Muscle layer of duodenum (tissue), 2 donors: ENCODE results near the gene DOCK1.

ENCODE experiments used
- H3K27ac ChIP-seq: one replicate; pipeline ENCODE4 v1.7.0; 2013; ENCODE audit warnings: mild to moderate bottlenecking, low read length
- H3K27me3 ChIP-seq: one replicate; pipeline ENCODE4 v1.7.0; 2013; ENCODE audit warnings: low read depth, mild to moderate bottlenecking, control low read depth, low read length
- H3K36me3 ChIP-seq, 2 donors: one replicate each; pipeline ENCODE4 v1.7.0; 2013; ENCODE audit warnings: low read length in 2 of 2, control low read depth in 1 of 2, mild to moderate bottlenecking in 1 of 2; ENCODE audit not compliant: insufficient read depth in 2 of 2, control insufficient read depth in 1 of 2
- H3K4me1 ChIP-seq, 2 donors: one replicate each; pipeline ENCODE4 v1.7.0; 2013; ENCODE audit warnings: low read length in 2 of 2, mild to moderate bottlenecking in 2 of 2, control low read depth in 1 of 2, moderate library complexity in 1 of 2; ENCODE audit not compliant: insufficient read depth in 2 of 2, control insufficient read depth in 1 of 2
- H3K4me3 ChIP-seq, 2 donors: one replicate each; pipeline ENCODE4 v1.7.0; 2013; ENCODE audit warnings: low read length in 2 of 2, low read depth in 1 of 2, mild to moderate bottlenecking in 1 of 2
- H3K9me3 ChIP-seq, 2 donors: one replicate each; pipeline ENCODE4 v1.7.0; 2013; ENCODE audit warnings: low read length in 2 of 2, control low read depth in 1 of 2, mild to moderate bottlenecking in 1 of 2; ENCODE audit not compliant: control insufficient read depth in 1 of 2
- donor health status: healthy.

DOCK1 gene

DNA sequence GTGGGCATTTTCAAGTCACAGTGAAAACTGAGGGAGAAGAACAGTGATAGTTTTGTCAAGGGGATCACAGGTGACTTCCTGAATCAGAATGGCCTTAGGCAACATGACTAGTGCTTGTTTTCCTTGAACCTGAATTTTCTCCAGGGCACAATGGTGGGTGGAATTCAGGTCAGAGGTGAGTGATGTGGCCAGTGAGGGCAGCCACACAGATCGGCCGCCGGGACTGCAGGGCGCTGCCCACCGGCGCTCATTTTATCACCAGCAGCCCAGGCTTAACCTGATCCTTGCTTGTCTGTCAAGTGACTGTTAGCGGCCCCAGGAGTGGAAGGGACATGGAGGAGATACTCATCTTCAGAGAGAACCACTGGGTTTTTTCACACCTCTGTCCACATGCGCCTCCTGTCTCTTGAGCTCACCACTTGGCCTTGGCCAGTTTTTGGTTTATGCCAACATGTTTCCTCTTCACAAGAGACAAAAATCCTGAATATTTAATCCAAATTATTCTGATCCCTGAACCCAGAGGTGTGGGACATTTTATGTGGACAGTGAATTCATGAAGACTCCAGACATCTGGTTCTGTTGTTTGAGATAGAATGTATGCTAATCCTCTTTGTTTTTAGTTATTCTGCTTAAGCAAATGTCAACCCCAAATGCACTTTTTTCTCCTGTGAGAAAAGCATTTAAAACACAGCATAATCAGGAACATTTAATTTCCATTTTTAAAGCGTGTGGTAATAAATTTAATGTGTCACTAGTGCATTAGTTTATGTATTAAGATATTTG, 108.7 kb downstream of the DOCK1 start:
- Histone ChIP-seq H3K9me3 (no peaks in the 10 kb centered on the region), H3K4me1 (peaks cover 11 to 18% of the 10 kb centered on the region in 2 donors), H3K27ac (peak overlapping the region; percentile 86), H3K27me3 (no peaks in the 10 kb centered on the region), H3K36me3 (peaks cover 4 to 22% of the 10 kb centered on the region in 2 donors), H3K4me3 (no peak overlapping the region)

DNA sequence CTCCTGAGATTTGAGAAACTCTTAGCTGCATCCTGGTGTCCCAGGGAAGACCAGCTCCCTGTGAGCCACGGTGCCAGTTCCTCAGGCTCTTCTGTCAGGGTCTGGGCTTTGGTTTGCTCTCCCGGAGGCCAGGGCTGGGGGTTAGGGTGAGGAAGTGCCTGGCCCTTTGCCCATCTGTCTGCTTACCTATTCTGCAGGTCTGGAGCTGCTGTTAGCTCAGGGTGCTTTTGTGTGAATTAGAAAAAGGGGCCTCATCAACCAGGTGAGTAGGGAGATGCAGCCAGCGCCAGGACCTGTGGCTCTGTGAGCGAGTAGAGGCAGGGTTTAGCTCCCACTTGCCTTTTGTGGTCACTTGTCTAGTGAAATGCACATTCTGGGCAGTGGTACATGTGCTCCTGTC, 109.4 kb downstream of the DOCK1 start:
- Histone ChIP-seq H3K27ac (no peak overlapping the region), H3K36me3 (peaks cover 4 to 16% of the 10 kb centered on the region in 2 donors)

DNA sequence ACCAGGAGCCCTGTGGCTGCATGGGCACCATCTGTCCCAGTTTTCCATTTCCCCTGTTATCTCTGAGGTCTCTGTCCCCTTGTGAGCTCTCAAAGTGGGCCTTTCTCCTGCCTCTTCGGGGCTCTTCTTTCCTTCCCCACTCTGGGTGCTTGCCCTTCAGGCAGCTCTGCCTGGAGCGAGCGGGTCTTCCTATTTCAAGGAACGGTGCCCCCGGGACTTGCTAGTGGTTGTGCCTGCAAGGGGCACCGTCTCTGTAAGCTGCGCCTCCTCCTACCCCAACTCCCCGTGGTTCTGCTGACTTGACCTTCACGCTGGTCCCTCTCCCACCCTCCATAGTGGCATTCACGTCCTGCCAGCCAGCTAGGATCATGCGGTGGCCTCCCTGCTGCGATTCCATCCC, 110.1 kb downstream of the DOCK1 start:
- Histone ChIP-seq H3K27ac (no peak overlapping the region), H3K36me3 (peaks cover 4 to 14% of the 10 kb centered on the region in 2 donors), H3K9me3 (no peaks in the 10 kb centered on the region), H3K4me3 (no peak overlapping the region), H3K27me3 (no peaks in the 10 kb centered on the region), H3K4me1 (peaks cover 11 to 18% of the 10 kb centered on the region in 2 donors)

More for the DNA sequence above, 109.4 kb downstream of the DOCK1 start:
- Histone ChIP-seq H3K9me3 (no peaks in the 10 kb centered on the region), H3K4me1 (peaks cover 11 to 18% of the 10 kb centered on the region in 2 donors), H3K4me3 (no peak overlapping the region), H3K27me3 (no peaks in the 10 kb centered on the region)

- no peak overlapping the region for H3K4me3 ChIP-seq
- peaks cover 4 to 13% of the 10 kb centered on the region in 2 donors for H3K36me3 ChIP-seq
Measured at GRCh38 chr10:127016331-127016730, 111.1 kb downstream of the DOCK1 start.

GRCh38 chr10:127017541-127018297, 112.5 kb downstream of the DOCK1 start:
- H3K4me3 ChIP-seq = no peak overlapping the region
- peaks cover 4 to 10% of the 10 kb centered on the region in 2 donors for H3K36me3 ChIP-seq
- no peaks in the 10 kb centered on the region for H3K27me3 ChIP-seq
- H3K4me1 ChIP-seq = peaks cover 5 to 10% of the 10 kb centered on the region in 2 donors
- H3K27ac ChIP-seq = no peak overlapping the region
- no peaks in the 10 kb centered on the region for H3K9me3 ChIP-seq

More at GRCh38 chr10:127016331-127016730, 111.1 kb downstream of the DOCK1 start:
- peaks cover 11 to 18% of the 10 kb centered on the region in 2 donors for H3K4me1 ChIP-seq
- no peaks in the 10 kb centered on the region for H3K27me3 ChIP-seq
- no peak overlapping the region for H3K27ac ChIP-seq
- no peaks in the 10 kb centered on the region for H3K9me3 ChIP-seq

DNA sequence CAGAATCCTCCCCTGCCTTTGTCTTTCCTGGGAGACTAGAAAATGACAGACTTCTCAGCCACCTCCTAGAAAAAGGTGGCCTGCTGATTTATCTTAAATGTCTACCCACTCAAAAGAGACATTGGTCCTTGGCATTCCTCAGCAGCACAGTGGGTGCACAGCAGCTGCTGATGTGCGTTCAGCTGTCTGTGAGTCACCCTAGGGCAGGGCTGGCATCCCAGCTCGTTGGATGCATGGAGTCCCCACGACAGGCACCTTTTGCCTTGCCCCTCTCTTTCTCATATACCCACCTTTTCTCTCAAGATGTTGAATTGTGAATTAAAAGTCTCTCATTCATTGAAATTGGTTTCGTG, 113.0 kb downstream of the DOCK1 start:
- Histone ChIP-seq H3K36me3 (peaks cover 0 to 10% of the 10 kb centered on the region in 2 donors), H3K27me3 (no peaks in the 10 kb centered on the region)

GRCh38 chr10:127018766-127019165, 113.5 kb downstream of the DOCK1 start:
- Histone ChIP-seq H3K27ac (no peak overlapping the region), H3K27me3 (no peaks in the 10 kb centered on the region), H3K4me3 (no peak overlapping the region), H3K4me1 (no peaks in the 10 kb centered on the region), H3K9me3 (no peaks in the 10 kb centered on the region), H3K36me3 (peaks cover 0 to 10% of the 10 kb centered on the region in 2 donors)

More for the DNA sequence above, 113.0 kb downstream of the DOCK1 start:
- Histone ChIP-seq H3K4me3 (no peak overlapping the region), H3K4me1 (peaks cover 0 to 5% of the 10 kb centered on the region in 2 donors), H3K9me3 (no peaks in the 10 kb centered on the region), H3K27ac (no peak overlapping the region)

- no peaks in the 10 kb centered on the region for H3K9me3 ChIP-seq
- no peak overlapping the region for H3K27ac ChIP-seq
- H3K36me3 ChIP-seq = peaks cover 0 to 6% of the 10 kb centered on the region in 2 donors
Measured at GRCh38 chr10:127020260-127020659, 115.0 kb downstream of the DOCK1 start.

DNA sequence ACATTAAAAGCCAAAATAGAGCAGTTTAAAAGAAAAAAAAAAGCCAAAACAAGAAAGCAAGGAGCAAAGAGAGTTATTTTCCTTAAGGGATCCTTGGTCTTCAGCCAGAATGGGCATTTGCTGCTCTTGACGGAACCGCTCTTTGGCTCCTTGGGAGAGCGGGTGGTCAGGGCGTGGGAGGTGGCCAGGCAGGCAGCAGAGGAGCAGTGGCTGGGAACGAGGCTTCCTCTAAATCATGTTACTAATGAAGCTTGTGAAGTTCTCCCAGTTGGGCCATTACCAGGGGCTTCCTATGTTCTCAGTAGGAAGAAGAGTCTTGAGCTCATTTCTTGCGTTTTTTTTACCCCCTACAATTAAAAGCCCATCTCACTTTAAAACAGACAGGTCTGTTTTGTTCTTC, 116.6 kb downstream of the DOCK1 start:
- H3K27me3 ChIP-seq = no peaks in the 10 kb centered on the region
- no peak overlapping the region for H3K4me3 ChIP-seq
- H3K27ac ChIP-seq = no peak overlapping the region
- H3K4me1 ChIP-seq = peaks cover 0 to 8% of the 10 kb centered on the region in 2 donors
- H3K36me3 ChIP-seq = peaks cover 6 to 13% of the 10 kb centered on the region in 2 donors
- H3K9me3 ChIP-seq = no peaks in the 10 kb centered on the region

More at GRCh38 chr10:127020260-127020659, 115.0 kb downstream of the DOCK1 start:
- Histone ChIP-seq H3K4me3 (no peak overlapping the region), H3K4me1 (peaks cover 0 to 8% of the 10 kb centered on the region in 2 donors), H3K27me3 (no peaks in the 10 kb centered on the region)

- Histone ChIP-seq H3K4me3 (no peak overlapping the region), H3K27me3 (no peaks in the 10 kb centered on the region), H3K27ac (peak overlapping the region; percentile 32), H3K4me1 (peaks cover 0 to 8% of the 10 kb centered on the region in 2 donors), H3K9me3 (no peaks in the 10 kb centered on the region), H3K36me3 (peaks cover 16 to 25% of the 10 kb centered on the region in 2 donors)
Measured at GRCh38 chr10:127024685-127025435, 119.6 kb downstream of the DOCK1 start.

GRCh38 chr10:127027786-127028185, 122.6 kb downstream of the DOCK1 start:
- peaks cover 25 to 52% of the 10 kb centered on the region in 2 donors for H3K36me3 ChIP-seq

More at GRCh38 chr10:127027786-127028185, 122.6 kb downstream of the DOCK1 start:
- Histone ChIP-seq H3K27me3 (no peaks in the 10 kb centered on the region), H3K4me1 (peaks cover 0 to 8% of the 10 kb centered on the region in 2 donors), H3K9me3 (no peaks in the 10 kb centered on the region), H3K4me3 (no peak overlapping the region), H3K27ac (no peak overlapping the region)
